Endothelial cell of umbilical vein (primary cell): Measurements from ENCODE around the gene HSF2. TPM values are rescaled to one million over a fixed set of nuclear protein-coding genes. Genes with fewer than 3 reads are reported as not detected.

Experiments used
- BruUV-seq: library from RNA; stranded (reverse); fragments of 400-500 nt; replicated peaks from 2 replicates; lab custom pipeline; 2021; lab: Mats Ljungman, UMichigan
- CTCF ChIA-PET: fragments of 300-600, 350-600 bp; sonication (Branson Sonifier 250); formaldehyde crosslinking; loops from one replicate; lab custom pipeline; 2021; ENCODE audit warnings: antibody characterized with exemption, inconsistent platforms; lab: Charles Lee
- POLR2A ChIA-PET: fragments of 300-600, 350-600 bp; sonication (Branson Sonifier 250); formaldehyde crosslinking; loops from one replicate; lab custom pipeline; 2021; ENCODE audit warnings: antibody characterized with exemption, inconsistent platforms; lab: Charles Lee
- DNase-seq: peaks from one replicate; pipeline ENCODE4 v3.0.0-alpha.2; 2011; ENCODE audit warnings: low read depth, low spot score
- FAIRE-seq: peaks from 2 replicates; lab custom pipeline; 2011; peaks lifted over from hg19 to GRCh38; lab: Jason Lieb, UNC
- H2AFZ ChIP-seq: 2 replicates; pipeline ENCODE4 v1.6.0; 2012; ENCODE audit warnings: low read depth, low read length, control low read depth, inconsistent platforms
- H3K27ac ChIP-seq: 2 replicates; pipeline ENCODE4 v1.5.1; 2011; ENCODE audit warnings: low read depth, mild to moderate bottlenecking, control low read depth, low read length, moderate library complexity; ENCODE audit not compliant: insufficient read depth
- H3K27me3 ChIP-seq, 2 experiments: 2 replicates each; pipeline versions ENCODE4 v1.6.0 to v1.6.1; 2011; ENCODE audit warnings: low read length in 2 of 2, mixed read lengths in 1 of 2; ENCODE audit not compliant: control insufficient read depth in 2 of 2, insufficient read depth in 2 of 2
- H3K36me3 ChIP-seq, 2 experiments: 2 replicates in 1 of 2; 3 replicates in 1 of 2; pipeline ENCODE4 v1.5.1; 2011; ENCODE audit warnings: low read length in 2 of 2, mild to moderate bottlenecking in 1 of 2, moderate library complexity in 1 of 2; ENCODE audit not compliant: control insufficient read depth in 2 of 2, insufficient read depth in 2 of 2; ENCODE audit errors: extremely low read depth in 1 of 2
- H3K4me1 ChIP-seq: 3 replicates; pipeline ENCODE4 v1.5.1; 2011; ENCODE audit warnings: mild to moderate bottlenecking, low read length; ENCODE audit not compliant: control insufficient read depth, insufficient read depth; ENCODE audit errors: extremely low read depth
- H3K4me2 ChIP-seq: 2 replicates; pipeline ENCODE4 v1.6.1; 2011; ENCODE audit warnings: low read length, control low read depth, mixed read lengths; ENCODE audit not compliant: insufficient read depth
- H3K4me3 ChIP-seq, 3 experiments: fragments of 200-600 bp in 1 of 3; sonication (generic), shearing (Covaris generic) in 1 of 3; replicated peaks in 1 of 3; 2 replicates each; pipeline ENCODE4 v1.5.1; 2011 to 2016; ENCODE audit warnings: control low read depth in 3 of 3, low read length in 3 of 3, mild to moderate bottlenecking in 2 of 3, inconsistent platforms in 1 of 3, low read depth in 1 of 3, moderate library complexity in 1 of 3; ENCODE audit not compliant: insufficient read depth in 1 of 3
- H3K79me2 ChIP-seq: 2 replicates; pipeline ENCODE4 v1.6.0; 2012; ENCODE audit warnings: low read length, inconsistent platforms; ENCODE audit not compliant: control insufficient read depth, insufficient read depth
- H3K9ac ChIP-seq: replicated peaks from 2 replicates; pipeline ENCODE3; 2011; ENCODE audit warnings: low read length, control low read depth; ENCODE audit not compliant: insufficient read depth; ENCODE audit errors: extremely low read depth
- H3K9me1 ChIP-seq: replicated peaks from 3 replicates; pipeline ENCODE4 v1.6.0; 2011; ENCODE audit warnings: mild to moderate bottlenecking, low read length; ENCODE audit not compliant: control insufficient read depth, insufficient read depth; ENCODE audit errors: extremely low read depth
- H3K9me3 ChIP-seq: replicated peaks from 2 replicates; pipeline ENCODE4 v1.5.1; 2012; ENCODE audit warnings: low read length, inconsistent platforms; ENCODE audit not compliant: control insufficient read depth, insufficient read depth
- H4K20me1 ChIP-seq: replicated peaks from 2 replicates; pipeline ENCODE3; 2011; ENCODE audit warnings: mild to moderate bottlenecking, low read length; ENCODE audit not compliant: control insufficient read depth, insufficient read depth; ENCODE audit errors: extremely low read depth
- EZH2 ChIP-seq: IDR thresholded peaks from 2 replicates; pipeline ENCODE4 v1.6.1; 2012; ENCODE audit warnings: borderline replicate concordance, low read depth, mild to moderate bottlenecking, moderate library complexity, low read length, inconsistent platforms; ENCODE audit not compliant: severe bottlenecking
- FOS ChIP-seq: IDR thresholded peaks from 2 replicates; pipeline ENCODE4 v1.6.1; 2011; ENCODE audit warnings: mild to moderate bottlenecking, low read length, moderate library complexity, borderline replicate concordance; ENCODE audit not compliant: insufficient read depth
- GATA2 ChIP-seq: IDR thresholded peaks from 2 replicates; pipeline ENCODE4 v1.7.0; 2011; ENCODE audit warnings: low read depth, mild to moderate bottlenecking, moderate library complexity, mixed read lengths, low read length; ENCODE audit not compliant: insufficient read length, insufficient read depth
- JUN ChIP-seq: IDR thresholded peaks from 2 replicates; pipeline ENCODE4 v1.6.1; 2011; ENCODE audit warnings: borderline replicate concordance, low read depth; ENCODE audit not compliant: insufficient read length, insufficient read depth
- MAX ChIP-seq: IDR thresholded peaks from 2 replicates; pipeline ENCODE4 v1.6.1; 2011; ENCODE audit not compliant: insufficient read depth, insufficient read length
- MYC ChIP-seq: IDR thresholded peaks from one replicate; pipeline ENCODE4 v1.6.1; 2011; ENCODE audit warnings: mild to moderate bottlenecking, low read depth, low read length
- POLR2A ChIP-seq: IDR thresholded peaks from 2 replicates; pipeline ENCODE4 v1.6.1; 2012; ENCODE audit warnings: low read depth, mild to moderate bottlenecking, control low read depth, low read length
- POLR2AphosphoS5 ChIP-seq: IDR thresholded peaks from 2 replicates; pipeline ENCODE4 v1.6.1; 2012; ENCODE audit warnings: low read depth, mild to moderate bottlenecking, control low read depth, low read length, moderate library complexity; ENCODE audit not compliant: insufficient read depth
- dilution Hi-C: fragments of 300-500 bp; cut with MboI; formaldehyde crosslinking; loops from one replicate; pipeline ENCODE4 v1.15.0; 2019; ENCODE audit warnings: low sequenced_read_pairs; ENCODE audit not compliant: extremely low pct_ligation_motif_present
- intact Hi-C: fragments of 100-400 bp; cut with micrococcal nuclease; formaldehyde crosslinking; loops from one replicate; pipeline ENCODE4 v1.10.0; 2022
- polyA plus RNA-seq, 4 experiments: library from polyadenylated mRNA; depleted of rRNA in 3 of 4; stranded (reverse) in 3 of 4; unstranded in 1 of 4; fragments of >200 nt; gene quantifications; 2 replicates each; pipeline versions ENCODE4 v1.2.1 to v1.2.3, GENCODE V29; 2011 to 2012; ENCODE audit warnings: missing spikeins in 1 of 4
- total RNA-seq: library from RNA; stranded (reverse); gene quantifications from 2 replicates; pipeline ENCODE4 v1.2.3, GENCODE V29; 2021
- TF ChIP-seq, protein P1 (sequence below), 2 donors: IDR thresholded peaks; 1 replicate in 1 of 2; 2 replicates in 1 of 2; pipeline ENCODE4 v1.5.1; 2011; ENCODE audit warnings: low read length in 2 of 2, mild to moderate bottlenecking in 2 of 2, moderate library complexity in 2 of 2, control low read depth in 1 of 2, inconsistent platforms in 1 of 2, low read depth in 1 of 2; ENCODE audit not compliant: insufficient read depth in 1 of 2; ENCODE audit errors: extremely low read depth in 1 of 2

Gene HSF2
- total and polyA plus RNA-seq, 2 donors (not counting 3 experiments of a cell fraction or from before 2014, with no cell fraction given) = 8.0 to 13.3 TPM

DNA sequence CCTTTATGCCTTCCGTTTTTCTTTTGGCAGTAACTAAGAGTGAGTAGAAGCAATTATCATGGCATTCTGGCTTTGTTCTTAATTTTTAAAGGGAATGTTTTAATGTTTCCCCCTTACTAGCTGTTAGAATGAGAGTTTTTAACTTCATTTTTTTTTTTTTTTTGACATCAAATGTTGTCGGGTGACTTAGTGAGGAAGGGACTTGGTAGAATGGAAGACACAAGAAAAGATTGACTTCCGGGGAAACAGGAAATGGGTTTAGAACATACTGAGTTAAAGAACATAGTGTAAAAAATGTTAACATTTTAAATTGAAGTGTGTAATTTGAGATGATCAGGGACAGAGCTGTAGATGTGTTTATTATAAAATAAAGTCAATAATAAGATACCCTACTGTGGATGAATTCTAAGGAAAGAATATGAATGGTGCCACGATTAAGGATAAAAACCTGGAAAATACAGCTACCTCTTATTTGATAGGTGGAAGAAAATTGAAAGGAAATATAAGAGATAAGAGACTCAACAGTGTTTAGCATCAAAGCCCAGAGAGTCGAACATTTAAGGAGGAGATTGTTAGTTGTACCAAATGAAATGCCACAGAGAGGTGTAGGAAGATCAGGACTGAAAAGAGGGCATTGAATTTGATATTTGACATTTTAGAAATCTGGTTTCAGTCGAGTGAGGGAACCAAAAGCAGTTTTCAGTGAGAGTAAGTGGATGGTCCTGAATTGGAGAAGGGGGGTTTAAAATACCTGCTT is 9.4 kb downstream of the HSF2 start:
- no TSS peak for BruUV-seq
- Histone ChIP-seq H3K27ac (no peak overlapping the region), H3K4me1 (no peaks in the 10 kb centered on the region), H3K36me3 (no peaks in the 10 kb centered on the region), H3K9ac (no peak overlapping the region), H3K79me2 (peaks cover 55% of the 10 kb centered on the region), H3K4me2 (no peak overlapping the region), H2AFZ (no peak overlapping the region), H3K4me3 (no peak overlapping the region), H3K27me3 (no peaks in the 10 kb centered on the region), H3K9me1 (no peaks in the 10 kb centered on the region), H4K20me1 (no peaks in the 10 kb centered on the region), H3K9me3 (no peaks in the 10 kb centered on the region)
- dilution Hi-C loops (no loop called here), intact Hi-C loops (no loop called here)
- TF ChIP-seq MAX (no peak), JUN (no peak), POLR2A (no peak)
- CTCF ChIA-PET = interaction anchor here (1.0 to 1.3 kb wide), 3 partner anchors 8 to 83 kb away, joined by 3 to 4 read pairs (median 4); partner anchors contain the start of gene HSF2
- no peak for DNase-seq
- POLR2A ChIA-PET = no interaction called here
- no peak for FAIRE-seq

DNA sequence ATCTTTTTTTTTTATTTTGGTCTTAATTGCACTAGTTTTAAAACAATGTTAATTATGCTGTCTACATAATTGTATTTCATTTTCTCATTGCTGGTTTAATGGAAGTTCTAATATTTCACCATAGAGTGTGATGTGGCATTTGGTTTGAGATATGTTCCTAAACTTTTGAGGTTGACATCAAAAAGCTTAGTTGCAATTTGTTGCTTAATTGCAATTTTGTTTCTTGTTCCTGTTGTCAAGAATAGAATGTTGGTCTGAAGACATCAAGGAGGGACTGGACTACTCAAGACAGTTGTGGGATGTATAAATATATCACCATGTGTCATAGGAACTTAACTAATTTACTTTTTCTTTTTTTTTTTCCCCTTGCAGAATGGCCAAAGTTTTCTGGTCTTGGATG is 12.5 kb downstream of the HSF2 start:
- Histone ChIP-seq H3K4me3 (no peak overlapping the region), H3K9me3 (no peaks in the 10 kb centered on the region), H3K4me1 (no peaks in the 10 kb centered on the region), H2AFZ (no peak overlapping the region), H3K9ac (no peak overlapping the region), H4K20me1 (no peaks in the 10 kb centered on the region), H3K27ac (no peak overlapping the region), H3K27me3 (no peaks in the 10 kb centered on the region), H3K79me2 (peaks cover 30% of the 10 kb centered on the region), H3K9me1 (no peaks in the 10 kb centered on the region), H3K36me3 (no peaks in the 10 kb centered on the region), H3K4me2 (no peak overlapping the region)
- intact Hi-C loops (no loop called here), dilution Hi-C loops (no loop called here)
- TF ChIP-seq GATA2 (no peak), MYC (no peak), MAX (no peak), JUN (no peak), FOS (no peak), EZH2 (no peak), POLR2AphosphoS5 (no peak)
- TF ChIP-seq, protein P1, sequence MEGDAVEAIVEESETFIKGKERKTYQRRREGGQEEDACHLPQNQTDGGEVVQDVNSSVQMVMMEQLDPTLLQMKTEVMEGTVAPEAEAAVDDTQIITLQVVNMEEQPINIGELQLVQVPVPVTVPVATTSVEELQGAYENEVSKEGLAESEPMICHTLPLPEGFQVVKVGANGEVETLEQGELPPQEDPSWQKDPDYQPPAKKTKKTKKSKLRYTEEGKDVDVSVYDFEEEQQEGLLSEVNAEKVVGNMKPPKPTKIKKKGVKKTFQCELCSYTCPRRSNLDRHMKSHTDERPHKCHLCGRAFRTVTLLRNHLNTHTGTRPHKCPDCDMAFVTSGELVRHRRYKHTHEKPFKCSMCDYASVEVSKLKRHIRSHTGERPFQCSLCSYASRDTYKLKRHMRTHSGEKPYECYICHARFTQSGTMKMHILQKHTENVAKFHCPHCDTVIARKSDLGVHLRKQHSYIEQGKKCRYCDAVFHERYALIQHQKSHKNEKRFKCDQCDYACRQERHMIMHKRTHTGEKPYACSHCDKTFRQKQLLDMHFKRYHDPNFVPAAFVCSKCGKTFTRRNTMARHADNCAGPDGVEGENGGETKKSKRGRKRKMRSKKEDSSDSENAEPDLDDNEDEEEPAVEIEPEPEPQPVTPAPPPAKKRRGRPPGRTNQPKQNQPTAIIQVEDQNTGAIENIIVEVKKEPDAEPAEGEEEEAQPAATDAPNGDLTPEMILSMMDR (IDR thresholded peaks at IDR 0.05; ENCODE audit: extremely low read depth in 1 of 2, insufficient read depth in 1 of 2, low read depth in 1 of 2, low read length in 2 of 2) = no peak
- BruUV-seq = no TSS peak
- DNase-seq (no peak), FAIRE-seq (no peak)
- ChIA-PET CTCF (interaction anchor here (1.2 kb wide), 1 partner anchor 118 kb away, joined by 3 read pairs; no protein-coding TSS in a partner anchor), POLR2A (no interaction called here)
